Sigmoid colon (tissue), 7 donors: ENCODE results near the gene ENTPD2. TPM values are rescaled to one million over a fixed set of nuclear protein-coding genes. Genes with fewer than 3 reads are reported as not detected.

ENCODE experiments used
- DNase-seq: peaks from one replicate; pipeline ENCODE4 v3.0.0-alpha.2; 2019
- H3K27ac ChIP-seq, 4 donors: fragments of 200-600 bp; sonication (generic); one replicate each; pipeline ENCODE4 v1.5.1; 2016 to 2019; ENCODE audit warnings: mild to moderate bottlenecking in 1 of 4
- H3K27me3 ChIP-seq, 3 donors: fragments of 200-600 bp; sonication (generic); one replicate each; pipeline ENCODE4 v1.5.1; 2019; ENCODE audit warnings: mild to moderate bottlenecking in 1 of 3
- H3K36me3 ChIP-seq, 4 donors: fragments of 200-600 bp; sonication (generic); one replicate each; pipeline ENCODE4 v1.5.1; 2016 to 2019
- H3K4me1 ChIP-seq, 4 donors: fragments of 200-600 bp; sonication (generic); one replicate each; pipeline ENCODE4 v1.5.1; 2017 to 2019
- H3K4me3 ChIP-seq, 4 donors: fragments of 200-600 bp; sonication (generic); one replicate each; pipeline ENCODE4 v1.5.1; 2017 to 2019; ENCODE audit warnings: mild to moderate bottlenecking in 2 of 4, moderate library complexity in 1 of 4
- H3K9me3 ChIP-seq, 4 donors: fragments of 200-600 bp in 3 of 4; sonication (generic) in 3 of 4; one replicate each; pipeline versions ENCODE4 v1.5.1 to v1.6.1; 2013 to 2019
- EP300 ChIP-seq, 4 donors: sonication (generic); formaldehyde crosslinking; IDR thresholded peaks; one replicate each; pipeline ENCODE4 v1.6.1; 2017; ENCODE audit warnings: antibody characterized with exemption in 4 of 4
- POLR2A ChIP-seq, 2 donors: fragments of 450-650 bp; IDR thresholded peaks; one replicate each; pipeline ENCODE4 v1.6.1; 2016; ENCODE audit warnings: antibody characterized with exemption in 2 of 2, mild to moderate bottlenecking in 2 of 2, moderate library complexity in 2 of 2
- POLR2AphosphoS5 ChIP-seq, 4 donors: sonication (generic); formaldehyde crosslinking; IDR thresholded peaks; one replicate each; pipeline ENCODE4 v1.6.1; 2017; ENCODE audit warnings: antibody characterized with exemption in 4 of 4
- WGBS, 2 donors: extraction: QIAGEN DNeasy Blood & Tissue Kit; methylation state at CpG; one replicate each; pipeline ENCODE4 v1.1.7; 2013; 5-methylcytosine and 5-hydroxymethylcytosine counted together
- intact Hi-C: fragments of 100-400 bp; cut with DNase I; formaldehyde crosslinking; loops from one replicate; pipeline ENCODE4 v1.15.1; 2023
- polyA plus RNA-seq, 3 donors: library from polyadenylated mRNA; stranded (reverse); fragments of 200-250 nt; gene quantifications; one replicate each; pipeline ENCODE4 v1.2.3, GENCODE V29; 2013
- total RNA-seq, 4 donors: library from RNA; depleted of rRNA; stranded (reverse); fragments of >200 nt; gene quantifications; one replicate each; pipeline ENCODE4 v1.1.0, GENCODE V29; 2016
- TF ChIP-seq, protein P1 (sequence below), 4 experiments: fragments of 450-650 bp in 3 of 4; fragments of 200-600 bp in 1 of 4; IDR thresholded peaks; one replicate each; pipeline ENCODE4 v1.5.1; 2016 to 2019; ENCODE audit warnings: antibody characterized with exemption in 4 of 4, mild to moderate bottlenecking in 3 of 4, moderate library complexity in 2 of 4
- donor health status: healthy with polysubstance abuse.
- donor health status: Bipolar disorder and iron deficiency.
- donor health status: healthy.

The ENTPD2 gene
- total and polyA plus RNA-seq, 7 donors = 0.92 to 6.4 (median 2.2) TPM; not detected in 1

DNA sequence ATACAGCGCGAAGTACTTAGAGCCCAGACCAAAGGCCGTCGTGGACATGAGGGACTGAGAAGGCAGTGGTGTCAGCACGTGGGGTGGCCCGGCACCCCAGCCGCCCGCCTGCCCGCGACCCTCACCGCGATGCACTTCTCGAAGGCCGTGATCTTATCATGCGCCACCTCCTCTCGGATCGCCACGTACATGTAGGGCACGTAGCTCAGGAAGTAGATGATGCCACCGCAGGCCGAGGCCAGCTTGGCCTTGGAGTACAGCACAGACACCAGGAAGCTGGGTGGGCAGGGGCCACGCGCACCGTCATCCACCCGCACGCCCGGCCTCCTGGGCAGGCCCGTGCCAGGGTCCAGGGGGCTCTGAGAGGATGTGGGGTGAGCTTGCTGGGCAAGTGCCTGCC lies 36.8 kb downstream of the ENTPD2 start:
- intact Hi-C loops = no loop called here
- H3K27ac ChIP-seq = no peak overlapping the region
- H3K36me3 ChIP-seq = peaks cover 0 to 56% (median 14%) of the 10 kb centered on the region in 4 donors
- DNase-seq = no peak
- no peak overlapping the region for H3K4me3 ChIP-seq
- H3K4me1 ChIP-seq = no peaks in the 10 kb centered on the region
- H3K9me3 ChIP-seq = no peaks in the 10 kb centered on the region
- TF ChIP-seq POLR2AphosphoS5 (IDR thresholded peaks at IDR 0.05) (no peak), EP300 (IDR thresholded peaks at IDR 0.05) (no peak), POLR2A (IDR thresholded peaks at IDR 0.05) (no peak)
- TF ChIP-seq, protein P1, sequence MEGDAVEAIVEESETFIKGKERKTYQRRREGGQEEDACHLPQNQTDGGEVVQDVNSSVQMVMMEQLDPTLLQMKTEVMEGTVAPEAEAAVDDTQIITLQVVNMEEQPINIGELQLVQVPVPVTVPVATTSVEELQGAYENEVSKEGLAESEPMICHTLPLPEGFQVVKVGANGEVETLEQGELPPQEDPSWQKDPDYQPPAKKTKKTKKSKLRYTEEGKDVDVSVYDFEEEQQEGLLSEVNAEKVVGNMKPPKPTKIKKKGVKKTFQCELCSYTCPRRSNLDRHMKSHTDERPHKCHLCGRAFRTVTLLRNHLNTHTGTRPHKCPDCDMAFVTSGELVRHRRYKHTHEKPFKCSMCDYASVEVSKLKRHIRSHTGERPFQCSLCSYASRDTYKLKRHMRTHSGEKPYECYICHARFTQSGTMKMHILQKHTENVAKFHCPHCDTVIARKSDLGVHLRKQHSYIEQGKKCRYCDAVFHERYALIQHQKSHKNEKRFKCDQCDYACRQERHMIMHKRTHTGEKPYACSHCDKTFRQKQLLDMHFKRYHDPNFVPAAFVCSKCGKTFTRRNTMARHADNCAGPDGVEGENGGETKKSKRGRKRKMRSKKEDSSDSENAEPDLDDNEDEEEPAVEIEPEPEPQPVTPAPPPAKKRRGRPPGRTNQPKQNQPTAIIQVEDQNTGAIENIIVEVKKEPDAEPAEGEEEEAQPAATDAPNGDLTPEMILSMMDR (IDR thresholded peaks at IDR 0.05) = no peak
- no peaks in the 10 kb centered on the region for H3K27me3 ChIP-seq
- WGBS, 2 donors = 98% methylated on average over 28 of the region's 28 CpGs

DNA sequence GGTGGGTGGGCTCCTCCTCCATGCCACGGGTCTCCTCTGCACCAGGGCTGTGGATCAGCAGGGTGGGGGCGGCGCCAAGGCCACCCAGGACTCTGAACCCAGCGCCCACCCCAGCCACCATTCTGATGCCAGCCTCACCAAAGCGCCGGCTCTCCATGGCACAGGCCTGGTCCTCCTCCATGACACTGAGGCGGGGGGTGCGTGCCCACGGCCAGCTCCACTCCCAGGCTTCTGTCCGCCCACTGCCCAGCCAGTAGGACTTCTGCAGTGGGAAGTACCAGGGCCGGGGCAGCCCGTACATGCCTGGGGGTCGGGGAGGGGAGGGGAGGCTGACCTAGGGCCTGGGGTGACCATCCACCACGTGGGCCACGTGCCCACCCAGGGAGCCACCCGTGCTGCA lies 37.4 kb downstream of the ENTPD2 start:
- no peak for TF ChIP-seq POLR2AphosphoS5 (IDR thresholded peaks at IDR 0.05)
- TF ChIP-seq EP300 (IDR thresholded peaks at IDR 0.05) = no peak
- TF ChIP-seq, protein P1 (IDR thresholded peaks at IDR 0.05) = no peak
- TF ChIP-seq POLR2A (IDR thresholded peaks at IDR 0.05) = no peak
- intact Hi-C loops = no loop called here
- 96% methylated on average over 16 of the region's 16 CpGs for WGBS, 2 donors
- no peak overlapping the region for H3K27ac ChIP-seq
- no peaks in the 10 kb centered on the region for H3K4me1 ChIP-seq
- no peaks in the 10 kb centered on the region for H3K9me3 ChIP-seq
- H3K27me3 ChIP-seq = no peaks in the 10 kb centered on the region
- DNase-seq = no peak
- H3K4me3 ChIP-seq = no peak overlapping the region
- H3K36me3 ChIP-seq = peaks cover 0 to 62% (median 17%) of the 10 kb centered on the region in 4 donors

DNA sequence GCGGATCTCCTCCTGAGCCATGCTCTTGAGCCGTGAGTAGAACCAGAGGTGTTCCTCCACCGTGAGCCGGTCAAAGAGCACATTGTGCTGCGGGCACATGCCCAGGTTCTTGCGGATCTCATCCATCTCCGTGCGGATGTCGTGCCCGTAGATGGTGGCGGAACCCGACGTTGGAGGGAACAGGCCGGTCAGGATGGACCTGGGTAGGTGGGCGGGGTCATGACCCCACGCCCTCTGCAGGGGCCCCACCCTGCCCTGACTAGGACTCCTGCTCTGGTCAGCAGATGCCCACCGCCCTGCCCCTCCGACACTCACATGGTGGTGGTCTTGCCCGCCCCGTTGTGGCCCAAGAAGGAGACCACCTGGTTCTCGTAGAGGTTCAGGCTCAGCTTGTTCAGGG lies 37.9 kb downstream of the ENTPD2 start:
- Histone ChIP-seq H3K4me1 (no peaks in the 10 kb centered on the region), H3K36me3 (peaks cover 0 to 67% (median 19%) of the 10 kb centered on the region in 4 donors), H3K4me3 (no peak overlapping the region), H3K27me3 (no peaks in the 10 kb centered on the region), H3K9me3 (no peaks in the 10 kb centered on the region), H3K27ac (no peak overlapping the region)
- 96 to 98% methylated on average over 21 of the region's 21 CpGs for WGBS, 2 donors
- TF ChIP-seq, protein P1 (IDR thresholded peaks at IDR 0.05) = no peak
- no peak for DNase-seq
- intact Hi-C loops = no loop called here

DNA sequence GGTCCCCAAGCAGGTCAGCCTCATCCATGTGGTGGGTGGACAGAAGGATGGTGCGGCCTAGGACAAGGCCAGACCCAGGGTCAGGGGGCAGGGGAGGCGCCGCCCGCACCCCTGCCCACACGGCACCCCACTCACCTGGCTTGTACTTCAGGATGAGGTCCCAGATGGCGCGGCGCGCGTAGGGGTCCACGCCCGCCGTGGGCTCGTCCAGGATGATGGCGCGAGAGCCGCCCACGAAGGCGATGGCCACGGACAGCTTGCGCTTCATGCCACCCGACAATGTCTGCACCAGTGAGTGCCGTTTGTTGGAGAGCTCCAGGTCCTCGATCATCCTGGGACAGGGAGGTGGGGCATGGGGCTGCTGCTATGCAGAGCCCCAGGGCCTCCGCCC lies 38.3 kb downstream of the ENTPD2 start:
- WGBS, 2 donors = 98 to 99% methylated on average over 25 of the region's 25 CpGs
- TF ChIP-seq, protein P1 (IDR thresholded peaks at IDR 0.05) = no peak
- TF ChIP-seq POLR2A (IDR thresholded peaks at IDR 0.05) (no peak), POLR2AphosphoS5 (IDR thresholded peaks at IDR 0.05) (no peak), EP300 (IDR thresholded peaks at IDR 0.05) (no peak)

DNA sequence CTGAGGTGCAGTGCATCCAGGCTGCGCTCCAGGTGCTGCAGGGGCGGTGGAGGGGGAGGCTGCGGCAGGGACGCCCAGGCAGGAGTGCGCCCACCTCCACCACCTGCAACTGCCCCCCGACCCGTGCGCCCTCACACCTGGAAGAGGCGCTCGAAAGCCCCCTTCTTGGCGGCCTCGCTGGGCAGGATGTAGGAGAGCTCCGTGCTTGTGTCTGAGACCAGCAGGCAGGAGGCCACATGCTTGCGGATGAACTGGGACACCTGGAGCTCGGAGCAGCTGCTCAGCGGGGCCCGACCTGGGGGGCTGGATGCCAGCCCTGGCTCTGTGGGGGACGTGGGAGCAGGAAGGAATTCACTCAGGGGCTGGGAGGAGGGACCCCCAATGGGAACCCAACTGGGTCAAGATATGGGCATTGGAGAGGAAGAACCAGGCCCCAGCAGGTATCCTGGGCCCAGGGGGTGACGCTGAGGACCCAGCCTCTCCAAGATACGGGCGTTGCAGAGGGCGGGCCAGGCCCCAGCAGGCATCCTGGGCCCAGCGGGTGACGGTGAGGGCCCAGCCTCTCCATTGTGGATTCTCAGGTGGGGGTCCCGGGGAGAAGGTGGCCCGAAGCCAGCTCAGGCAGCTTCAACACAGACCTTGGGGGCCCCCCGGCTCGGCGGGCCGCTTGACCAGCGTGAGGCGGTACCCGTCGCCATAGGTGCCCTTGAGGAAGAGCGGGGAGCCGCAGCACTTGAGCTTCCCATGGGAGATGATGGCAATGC lies 38.9 kb downstream of the ENTPD2 start:
- H3K27ac ChIP-seq = no peak overlapping the region
- DNase-seq = no peak
- H3K9me3 ChIP-seq = no peaks in the 10 kb centered on the region
- H3K4me3 ChIP-seq = no peak overlapping the region
- intact Hi-C loops = no loop called here
- WGBS, 2 donors = 97% methylated on average over 36 of the region's 36 CpGs
- no peaks in the 10 kb centered on the region for H3K4me1 ChIP-seq
- TF ChIP-seq POLR2A (IDR thresholded peaks at IDR 0.05) (no peak), POLR2AphosphoS5 (IDR thresholded peaks at IDR 0.05) (no peak), EP300 (IDR thresholded peaks at IDR 0.05) (no peak)
- TF ChIP-seq, protein P1 (IDR thresholded peaks at IDR 0.05) = no peak
- H3K27me3 ChIP-seq = no peaks in the 10 kb centered on the region
- H3K36me3 ChIP-seq = peaks cover 0 to 71% (median 22%) of the 10 kb centered on the region in 4 donors

More for the DNA sequence above, 38.3 kb downstream of the ENTPD2 start:
- Histone ChIP-seq H3K27ac (no peak overlapping the region), H3K4me1 (no peaks in the 10 kb centered on the region), H3K9me3 (no peaks in the 10 kb centered on the region), H3K36me3 (peaks cover 0 to 68% (median 20%) of the 10 kb centered on the region in 4 donors), H3K4me3 (no peak overlapping the region), H3K27me3 (no peaks in the 10 kb centered on the region)
- DNase-seq = no peak
- intact Hi-C loops = no loop called here
